Mesenchymal stem cell (in vitro differentiated cells and primary cell): ENCODE data around the gene PSIP1.

Experiments
- DNase-seq: peaks from one replicate; pipeline ENCODE4 v3.0.0-alpha.2; 2013
- H2AFZ ChIP-seq: one replicate; pipeline ENCODE4 v1.6.1; 2013; ENCODE audit warnings: low read depth, mild to moderate bottlenecking, control low read depth, inconsistent platforms, low read length, moderate library complexity
- H2AK5ac ChIP-seq: 2 replicates; pipeline ENCODE4 v1.6.1; 2013; ENCODE audit warnings: low read length, moderate library complexity, mild to moderate bottlenecking, inconsistent platforms; ENCODE audit not compliant: severe bottlenecking
- H2BK120ac ChIP-seq: one replicate; pipeline ENCODE4 v1.6.1; 2013; ENCODE audit warnings: low read depth, mild to moderate bottlenecking, inconsistent platforms, low read length, moderate library complexity
- H2BK12ac ChIP-seq, 2 experiments: one replicate each; pipeline ENCODE4 v1.6.1; 2013; ENCODE audit warnings: inconsistent platforms in 2 of 2, low read length in 2 of 2, mild to moderate bottlenecking in 2 of 2, moderate library complexity in 2 of 2, control low read depth in 1 of 2
- H2BK15ac ChIP-seq: one replicate; pipeline ENCODE4 v1.6.1; 2013; ENCODE audit warnings: mild to moderate bottlenecking, low read depth, inconsistent platforms; ENCODE audit not compliant: poor library complexity, severe bottlenecking
- H2BK5ac ChIP-seq: 2 replicates; pipeline ENCODE4 v1.6.1; 2013; ENCODE audit warnings: low read depth, mild to moderate bottlenecking, low read length, control low read depth, inconsistent platforms; ENCODE audit not compliant: poor library complexity, severe bottlenecking
- H3K14ac ChIP-seq, 2 experiments: one replicate each; pipeline ENCODE4 v1.6.1; 2013; ENCODE audit warnings: inconsistent platforms in 2 of 2, low read length in 2 of 2, control low read depth in 1 of 2, mild to moderate bottlenecking in 1 of 2, moderate library complexity in 1 of 2
- H3K18ac ChIP-seq, 2 experiments: one replicate each; pipeline ENCODE4 v1.6.1; 2013; ENCODE audit warnings: inconsistent platforms in 2 of 2, low read length in 2 of 2, control low read depth in 1 of 2, low read depth in 1 of 2, mild to moderate bottlenecking in 1 of 2
- H3K23ac ChIP-seq, 2 experiments: one replicate each; pipeline ENCODE4 v1.6.1; 2013; ENCODE audit warnings: inconsistent platforms in 2 of 2, low read length in 2 of 2, mild to moderate bottlenecking in 2 of 2, moderate library complexity in 2 of 2, control low read depth in 1 of 2
- H3K27ac ChIP-seq: 2 replicates; pipeline ENCODE4 v1.5.1; 2013; ENCODE audit warnings: mild to moderate bottlenecking, moderate library complexity, low read length, control low read depth, inconsistent platforms; ENCODE audit not compliant: poor library complexity, severe bottlenecking
- H3K27me3 ChIP-seq, 2 experiments: 2 replicates each; pipeline versions ENCODE4 v1.6.1 to v1.7.0; 2013; ENCODE audit warnings: low read length in 2 of 2, mild to moderate bottlenecking in 2 of 2, moderate library complexity in 2 of 2, control low read depth in 1 of 2, inconsistent platforms in 1 of 2; ENCODE audit not compliant: control insufficient read depth in 1 of 2, insufficient read depth in 1 of 2
- H3K36me3 ChIP-seq, 2 experiments: 2 replicates each; pipeline versions ENCODE4 v1.6.1 to v1.7.0; 2013; ENCODE audit warnings: low read length in 2 of 2, control low read depth in 1 of 2, inconsistent platforms in 1 of 2, low read depth in 1 of 2, mild to moderate bottlenecking in 1 of 2; ENCODE audit not compliant: insufficient read depth in 2 of 2, control insufficient read depth in 1 of 2
- H3K4ac ChIP-seq, 2 experiments: one replicate each; pipeline ENCODE4 v1.6.1; 2013; ENCODE audit warnings: inconsistent platforms in 2 of 2, low read length in 2 of 2, mild to moderate bottlenecking in 2 of 2, moderate library complexity in 2 of 2, control low read depth in 1 of 2, low read depth in 1 of 2
- H3K4me1 ChIP-seq: 2 replicates; pipeline ENCODE4 v1.6.1; 2013; ENCODE audit warnings: low read depth, low read length, control low read depth; ENCODE audit not compliant: control insufficient read depth, insufficient read depth
- H3K4me2 ChIP-seq: 2 replicates; pipeline ENCODE4 v1.6.1; 2013; ENCODE audit warnings: low read length, mild to moderate bottlenecking, inconsistent platforms; ENCODE audit not compliant: poor library complexity, severe bottlenecking
- H3K4me3 ChIP-seq, 2 experiments: 2 replicates each; pipeline versions ENCODE4 v1.5.1 to v1.7.0; 2013; ENCODE audit warnings: low read length in 2 of 2, mild to moderate bottlenecking in 2 of 2, control low read depth in 1 of 2, low read depth in 1 of 2; ENCODE audit not compliant: insufficient read depth in 1 of 2
- H3K79me1 ChIP-seq: replicated peaks from 2 replicates; pipeline ENCODE4 v1.6.1; 2013; ENCODE audit warnings: mild to moderate bottlenecking, control low read depth, low read length, inconsistent platforms; ENCODE audit not compliant: poor library complexity, severe bottlenecking
- H3K9ac ChIP-seq: 2 replicates; pipeline ENCODE4 v1.7.0; 2013; ENCODE audit warnings: mild to moderate bottlenecking, low read length, moderate library complexity
- H3K9me3 ChIP-seq: 2 replicates; pipeline ENCODE4 v1.7.0; 2013; ENCODE audit warnings: mild to moderate bottlenecking, low read length; ENCODE audit not compliant: control insufficient read depth
- H4K8ac ChIP-seq: one replicate; pipeline ENCODE4 v1.6.1; 2013; ENCODE audit warnings: inconsistent platforms, mild to moderate bottlenecking, low read length, moderate library complexity
- H4K91ac ChIP-seq: one replicate; pipeline ENCODE4 v1.6.1; 2013; ENCODE audit warnings: mild to moderate bottlenecking, low read length, inconsistent platforms
- WGBS: methylation state at CpG from one replicate; pipeline ENCODE4 v1.1.7; 2013; ENCODE audit warnings: mixed read lengths; 5-methylcytosine and 5-hydroxymethylcytosine counted together

The PSIP1 gene

DNA sequence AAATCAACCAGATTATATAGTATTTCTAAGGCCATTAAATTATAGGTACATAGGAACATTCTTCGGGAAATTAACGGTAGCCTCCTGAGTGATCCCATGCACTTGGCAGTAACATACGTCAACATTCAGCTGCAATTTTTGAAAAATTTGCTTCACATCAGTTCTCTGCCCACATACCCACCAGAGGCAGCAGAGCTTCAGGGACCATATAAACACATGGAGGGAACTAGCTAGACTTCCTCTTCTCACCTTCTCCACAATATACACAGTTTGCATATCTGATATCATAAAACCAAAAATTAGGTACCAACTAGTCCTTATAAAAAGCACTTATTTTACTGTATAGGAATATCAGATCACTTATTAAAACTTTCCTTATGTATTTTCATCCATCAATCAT lies 4.8 kb downstream of the PSIP1 start:
- H3K4me3 ChIP-seq, result no peak overlapping the region
- H3K9ac ChIP-seq, result no peak overlapping the region
- no peak overlapping the region for H2BK15ac ChIP-seq
- H4K91ac ChIP-seq, result no peak overlapping the region
- peaks cover 23% of the 10 kb centered on the region for H3K79me1 ChIP-seq
- H3K4me2 ChIP-seq, result no peak overlapping the region
- peaks cover 9 to 39% of the 10 kb centered on the region in 2 experiments for H3K36me3 ChIP-seq
- no peak overlapping the region for H4K8ac ChIP-seq
- H2BK120ac ChIP-seq, result no peak overlapping the region
- 97% methylated on average over 3 of the region's 3 CpGs for WGBS
- H3K4ac ChIP-seq, result no peak overlapping the region
- peaks cover 1% of the 10 kb centered on the region for H3K4me1 ChIP-seq
- H2AFZ ChIP-seq, result no peak overlapping the region
- H2AK5ac ChIP-seq, result no peak overlapping the region
- no peaks in the 10 kb centered on the region for H3K9me3 ChIP-seq
- no peak overlapping the region for H2BK12ac ChIP-seq
- no peak overlapping the region for H3K18ac ChIP-seq
- H3K14ac ChIP-seq, result no peak overlapping the region
- H3K27me3 ChIP-seq, result no peaks in the 10 kb centered on the region
- no peak for DNase-seq
- no peak overlapping the region for H2BK5ac ChIP-seq
- no peak overlapping the region for H3K27ac ChIP-seq
- no peak overlapping the region for H3K23ac ChIP-seq

DNA sequence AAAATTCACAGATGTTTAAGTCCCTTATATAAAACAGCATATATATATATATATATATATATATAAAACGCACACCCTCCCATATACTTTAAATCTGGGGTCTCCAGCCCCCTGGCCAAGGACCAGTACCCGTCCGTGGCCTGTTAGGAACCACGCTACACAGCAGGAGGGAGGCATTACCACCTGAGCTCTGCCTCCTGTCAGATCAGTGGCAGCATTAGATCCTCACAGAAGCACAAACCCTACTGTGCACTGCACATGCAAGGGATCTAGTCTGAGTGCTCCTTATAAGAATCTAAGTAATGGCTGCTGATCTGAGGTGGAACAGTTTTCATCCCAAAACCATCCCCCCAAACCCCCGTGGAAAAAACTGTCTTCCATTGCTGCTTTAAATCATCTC lies 9.0 kb downstream of the PSIP1 start:
- H2BK5ac ChIP-seq, result no peak overlapping the region
- no peak overlapping the region for H3K9ac ChIP-seq
- no peak overlapping the region for H2BK12ac ChIP-seq
- H3K18ac ChIP-seq, result no peak overlapping the region
- peaks cover 13 to 41% of the 10 kb centered on the region in 2 experiments for H3K36me3 ChIP-seq
- no peak overlapping the region for H2AFZ ChIP-seq
- no peak for DNase-seq
- H2AK5ac ChIP-seq, result no peak overlapping the region
- H3K79me1 ChIP-seq, result peaks cover 23% of the 10 kb centered on the region
- H2BK15ac ChIP-seq, result no peak overlapping the region
- H3K9me3 ChIP-seq, result no peaks in the 10 kb centered on the region
- H4K8ac ChIP-seq, result no peak overlapping the region
- H3K4me3 ChIP-seq, result no peak overlapping the region
- H4K91ac ChIP-seq, result no peak overlapping the region
- no peak overlapping the region for H3K4ac ChIP-seq
- no peak overlapping the region for H3K14ac ChIP-seq
- H3K23ac ChIP-seq, result no peak overlapping the region
- peaks cover 1% of the 10 kb centered on the region for H3K4me1 ChIP-seq
- WGBS, result 100% methylated on average over 3 of the region's 5 CpGs
- no peak overlapping the region for H2BK120ac ChIP-seq
- no peak overlapping the region for H3K4me2 ChIP-seq
- no peak overlapping the region for H3K27ac ChIP-seq
- no peaks in the 10 kb centered on the region for H3K27me3 ChIP-seq

DNA sequence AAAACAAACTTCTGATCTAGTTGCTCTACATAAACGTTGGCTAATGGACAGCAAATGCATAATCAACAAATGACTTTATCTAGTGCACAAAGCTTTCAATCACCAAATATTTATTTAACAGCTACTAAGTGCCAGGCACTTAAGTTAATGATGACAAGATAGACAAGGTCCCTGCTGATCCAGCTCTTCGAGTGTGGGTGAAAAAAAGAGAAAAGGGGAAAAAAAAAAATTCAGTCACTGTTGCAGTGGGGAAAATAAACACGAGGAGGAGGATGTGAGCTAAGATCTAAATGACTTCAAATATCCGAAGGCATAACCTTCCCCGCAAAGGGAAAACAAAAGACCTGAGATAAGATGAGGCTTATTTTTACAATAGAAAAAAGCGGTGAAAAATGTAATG lies 9.6 kb downstream of the PSIP1 start:
- Histone ChIP-seq H3K9me3 (no peaks in the 10 kb centered on the region), H3K23ac (no peak overlapping the region), H4K8ac (no peak overlapping the region), H3K79me1 (peaks cover 21% of the 10 kb centered on the region), H2BK15ac (no peak overlapping the region), H3K4me2 (no peak overlapping the region), H3K36me3 (peaks cover 13 to 36% of the 10 kb centered on the region in 2 experiments), H3K4ac (no peak overlapping the region), H3K27me3 (no peaks in the 10 kb centered on the region), H2BK12ac (no peak overlapping the region), H3K9ac (no peak overlapping the region), H4K91ac (no peak overlapping the region), H2AFZ (no peak overlapping the region), H2AK5ac (no peak overlapping the region), H2BK5ac (no peak overlapping the region), H3K4me3 (no peak overlapping the region), H3K14ac (no peak overlapping the region), H2BK120ac (no peak overlapping the region), H3K18ac (no peak overlapping the region), H3K4me1 (peaks cover 1% of the 10 kb centered on the region), H3K27ac (no peak overlapping the region)
- peak; percentile 8 for DNase-seq
- WGBS, result 77% methylated on average over 6 of the region's 6 CpGs

DNA sequence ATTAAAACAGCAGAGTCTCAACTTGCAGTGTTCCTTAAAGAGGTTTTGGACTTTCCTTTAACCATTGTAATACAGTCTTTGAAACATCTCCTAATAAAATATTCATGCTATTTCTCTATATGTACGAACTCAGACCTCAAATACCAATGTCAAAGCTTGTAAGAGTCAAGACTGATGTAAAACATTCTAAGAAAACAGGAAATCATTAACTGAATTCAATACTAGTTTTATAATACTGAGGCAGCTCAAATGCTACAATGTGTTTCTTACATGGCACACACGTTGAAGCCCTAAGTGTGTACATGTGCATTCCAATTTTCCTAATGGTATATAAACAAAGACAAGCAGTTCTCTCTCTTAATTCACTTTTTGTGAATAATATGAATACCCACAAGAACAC lies 11.6 kb downstream of the PSIP1 start:
- Histone ChIP-seq H3K4me1 (peaks cover 1% of the 10 kb centered on the region), H2BK5ac (no peak overlapping the region), H3K9me3 (no peaks in the 10 kb centered on the region), H2AFZ (no peak overlapping the region), H4K8ac (no peak overlapping the region), H3K4me3 (no peak overlapping the region), H3K79me1 (peaks cover 16% of the 10 kb centered on the region), H3K4ac (no peak overlapping the region), H3K4me2 (no peak overlapping the region), H2BK15ac (no peak overlapping the region), H3K36me3 (peaks cover 9 to 22% of the 10 kb centered on the region in 2 experiments), H3K9ac (no peak overlapping the region), H2AK5ac (no peak overlapping the region), H2BK12ac (no peak overlapping the region), H2BK120ac (no peak overlapping the region), H3K27ac (no peak overlapping the region), H3K18ac (no peak overlapping the region), H3K27me3 (no peaks in the 10 kb centered on the region), H3K14ac (no peak overlapping the region), H4K91ac (no peak overlapping the region), H3K23ac (no peak overlapping the region)
- DNase-seq, result no peak
- WGBS, result 83% methylated on average over 1 of the region's 2 CpGs
